Activated CD4-positive, alpha-beta T cell treated with anti-CD3 and anti-CD28 coated beads for 36 hours (primary cell): ENCODE results near the gene KIAA1217. TPM values are rescaled to one million over a fixed set of nuclear protein-coding genes. Genes with fewer than 3 reads are reported as not detected.

ENCODE experiments used
- ATAC-seq: fragments of 200-7000 bp; cut with Tn5 transposase; one replicate; pipeline ENCODE4 v1.10.0; 2021; ENCODE audit warnings: mild to moderate bottlenecking, moderate library complexity
- CTCF ChIA-PET: fragments of 350-600 bp; sonication (Branson Sonifier 250); formaldehyde crosslinking; loops from one replicate; lab custom pipeline; 2021; ENCODE audit warnings: antibody characterized with exemption; lab: Charles Lee
- POLR2A ChIA-PET: fragments of 350-600 bp; sonication (Branson Sonifier 250); formaldehyde crosslinking; loops from one replicate; lab custom pipeline; 2021; ENCODE audit warnings: antibody characterized with exemption, inconsistent platforms; lab: Charles Lee
- DNase-seq: peaks from one replicate; pipeline ENCODE4 v3.0.0-alpha.2; 2020
- H3K27ac Mint-ChIP-seq: one replicate; pipeline ENCODE4 v1.8.0; 2021; ENCODE audit warnings: mixed read lengths
- H3K27me3 Mint-ChIP-seq: one replicate; pipeline ENCODE4 v1.8.0; 2021; ENCODE audit warnings: mixed read lengths
- H3K36me3 Mint-ChIP-seq: one replicate; pipeline ENCODE4 v1.8.0; 2021; ENCODE audit warnings: low read depth, mixed read lengths
- H3K4me1 Mint-ChIP-seq: one replicate; pipeline ENCODE4 v1.8.0; 2021; ENCODE audit warnings: mixed read lengths
- H3K4me3 Mint-ChIP-seq: one replicate; pipeline ENCODE4 v1.8.0; 2021; ENCODE audit warnings: mild to moderate bottlenecking, moderate library complexity, mixed read lengths
- H3K9me3 Mint-ChIP-seq: one replicate; pipeline ENCODE4 v1.8.0; 2021; ENCODE audit warnings: low read depth, mixed read lengths
- intact Hi-C, 2 experiments: fragments of 100-400 bp; cut with DNase I in 1 of 2; cut with micrococcal nuclease in 1 of 2; formaldehyde crosslinking; loops; one replicate each; pipeline versions ENCODE4 v1.14.2 to v1.15.1; 2022 to 2024; cut with DNase I, micrococcal nuclease
- total RNA-seq, 2 experiments: library from RNA; stranded (reverse); gene quantifications; one replicate each; pipeline ENCODE4 v1.2.3, GENCODE V29; 2021

KIAA1217 gene
- total RNA-seq, 2 experiments from 2014 or later, result 0.53 to 0.60 TPM

DNA sequence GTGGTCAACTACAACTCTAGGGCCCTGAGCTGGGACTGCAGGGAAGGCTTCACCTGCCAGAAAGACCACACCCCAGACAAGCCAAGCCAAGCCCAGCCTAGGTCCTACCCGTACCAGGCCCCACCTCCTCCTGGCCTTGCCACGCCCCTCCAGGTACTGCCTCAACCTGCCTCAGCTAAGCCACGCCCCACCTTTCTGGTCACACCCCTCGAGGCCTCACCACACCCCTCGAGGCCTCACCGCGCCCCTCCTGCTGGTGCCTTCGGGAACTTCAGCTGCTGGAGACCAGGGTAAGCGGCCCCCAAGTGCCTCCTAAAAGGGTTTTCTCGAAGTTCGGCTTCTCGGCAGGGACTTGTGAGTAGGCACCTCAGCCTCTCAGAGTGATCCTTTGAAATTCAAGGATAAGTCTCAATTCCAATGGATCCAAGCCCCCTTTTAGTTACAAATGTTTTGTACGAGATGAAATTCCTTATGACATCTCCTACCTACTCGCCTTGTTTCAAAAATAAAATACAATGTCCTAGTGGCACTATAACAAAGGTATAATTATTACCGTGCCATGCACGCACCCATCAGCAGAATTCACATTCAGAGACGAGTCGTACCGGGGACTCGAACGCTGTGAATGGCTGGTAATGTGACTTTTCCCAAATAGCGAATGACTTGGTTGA is 343.5 kb downstream of the KIAA1217 start:
- ATAC-seq, result peak; percentile 72
- H3K27me3 Mint-ChIP-seq, result peaks cover 2% of the 10 kb centered on the region
- H3K36me3 Mint-ChIP-seq, result no peaks in the 10 kb centered on the region
- POLR2A ChIA-PET, result no interaction called here
- H3K4me3 Mint-ChIP-seq, result no peak overlapping the region
- H3K4me1 Mint-ChIP-seq, result peaks cover 4% of the 10 kb centered on the region
- CTCF ChIA-PET, result interaction anchor here (0.6 kb wide), 1 partner anchor 1256 kb away, joined by 3 read pairs; no protein-coding TSS in a partner anchor
- H3K27ac Mint-ChIP-seq, result no peak overlapping the region
- peak; percentile 56 for DNase-seq
- no peaks in the 10 kb centered on the region for H3K9me3 Mint-ChIP-seq
- intact Hi-C loops, result no loop called here

DNA sequence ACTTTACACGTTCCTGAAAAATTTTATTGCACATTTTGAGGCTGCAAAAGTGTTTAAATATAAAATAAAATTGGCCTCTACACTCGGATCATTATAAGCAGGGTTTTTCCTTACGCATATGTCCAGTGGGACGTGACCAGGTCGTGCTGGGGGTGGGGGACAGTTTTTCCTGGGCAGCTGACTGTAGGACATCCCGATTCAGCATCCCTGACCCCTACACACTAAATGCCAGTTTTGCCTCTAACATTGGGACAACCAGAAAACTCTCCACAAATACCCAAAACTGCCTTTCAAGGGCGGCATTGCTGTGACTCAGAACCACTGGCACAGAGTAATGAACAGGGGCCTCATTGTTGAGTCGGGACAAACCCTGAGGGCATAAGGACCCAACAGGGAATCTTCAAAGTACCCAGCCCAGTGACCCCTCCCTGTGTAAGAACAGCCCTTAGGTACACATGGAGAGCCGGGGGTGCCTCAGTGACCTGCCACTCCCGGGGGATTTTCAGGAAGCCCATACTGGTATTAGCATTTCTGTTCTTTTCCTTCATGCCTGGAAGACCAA is 344.2 kb downstream of the KIAA1217 start:
- Mint-ChIP-seq H3K9me3 (no peaks in the 10 kb centered on the region), H3K27me3 (peaks cover 2% of the 10 kb centered on the region), H3K36me3 (no peaks in the 10 kb centered on the region), H3K4me1 (peaks cover 4% of the 10 kb centered on the region), H3K4me3 (no peak overlapping the region), H3K27ac (no peak overlapping the region)
- ChIA-PET CTCF (interaction anchor here (0.6 kb wide), 1 partner anchor 1256 kb away, joined by 3 read pairs; no protein-coding TSS in a partner anchor), POLR2A (no interaction called here)
- intact Hi-C loops, result no loop called here
- ATAC-seq (no peak), DNase-seq (no peak)

DNA sequence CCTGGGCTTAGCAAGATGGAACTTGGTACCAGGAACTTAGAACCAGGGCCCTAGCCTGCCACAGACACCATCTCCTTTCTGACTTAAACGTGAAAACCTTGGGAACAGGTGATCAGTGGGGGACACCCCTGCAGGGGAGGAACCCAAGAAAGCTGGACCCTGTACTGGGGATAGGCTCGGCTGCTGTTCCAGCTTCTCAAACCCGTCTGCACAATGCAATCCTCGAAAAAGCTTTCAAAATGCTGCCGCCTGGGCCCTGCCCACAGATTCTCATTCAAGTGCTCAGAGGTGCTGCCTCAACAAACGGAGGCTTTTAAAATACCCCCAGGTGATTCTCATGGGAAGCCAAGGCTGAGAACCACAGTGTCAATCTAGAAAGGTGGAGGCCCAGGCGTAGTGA is 345.1 kb downstream of the KIAA1217 start:
- CTCF ChIA-PET, result interaction anchor here (0.5 to 1.2 kb wide), 4 partner anchors 23 to 1427 kb away, joined by 3 to 5 read pairs (median 3); no protein-coding TSS in a partner anchor
- ATAC-seq (no peak), DNase-seq (no peak)
- Mint-ChIP-seq H3K36me3 (no peaks in the 10 kb centered on the region), H3K27ac (no peak overlapping the region), H3K27me3 (peaks cover 2% of the 10 kb centered on the region), H3K9me3 (no peaks in the 10 kb centered on the region), H3K4me3 (no peak overlapping the region), H3K4me1 (peaks cover 4% of the 10 kb centered on the region)
- intact Hi-C loops, result no loop called here
- POLR2A ChIA-PET, result no interaction called here

DNA sequence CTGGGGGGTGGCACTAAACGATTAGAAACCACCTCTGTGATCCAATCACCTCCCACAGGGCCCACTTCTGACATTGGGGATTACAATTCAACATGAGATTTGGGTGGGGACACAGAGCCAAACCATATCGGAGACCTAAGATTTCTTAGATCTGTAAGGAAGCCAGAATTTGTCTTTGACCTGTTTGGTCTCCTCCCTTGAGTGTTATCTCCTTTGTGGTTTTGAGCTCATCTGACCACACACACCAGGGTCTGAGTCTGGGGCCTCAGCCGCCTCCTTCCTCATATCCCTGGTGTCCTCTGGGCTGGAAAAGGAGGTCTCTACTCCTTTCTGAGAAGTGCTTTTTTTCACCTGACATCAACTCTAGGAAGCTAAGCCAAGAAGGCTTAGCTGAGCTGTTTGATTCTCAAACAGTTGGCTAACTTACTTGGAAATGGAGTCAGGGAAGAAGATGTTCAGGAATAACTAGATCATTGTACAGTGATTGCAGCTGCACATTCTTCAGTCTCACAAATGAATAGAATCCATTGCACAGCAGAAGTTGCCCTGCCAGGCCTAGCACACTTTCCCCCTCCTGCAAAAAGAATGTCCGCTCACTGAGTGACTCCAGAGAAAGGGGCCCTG is 347.3 kb downstream of the KIAA1217 start:
- ChIA-PET POLR2A (no interaction called here), CTCF (interaction anchor here (0.6 to 2.2 kb wide), 6 partner anchors 10 to 1195 kb away, joined by 3 to 11 read pairs (median 4); no protein-coding TSS in a partner anchor)
- Mint-ChIP-seq H3K4me3 (no peak overlapping the region), H3K4me1 (peaks cover 4% of the 10 kb centered on the region), H3K27ac (no peak overlapping the region), H3K36me3 (no peaks in the 10 kb centered on the region), H3K9me3 (no peaks in the 10 kb centered on the region), H3K27me3 (peaks cover 2% of the 10 kb centered on the region)
- DNase-seq (no peak), ATAC-seq (no peak)
- intact Hi-C loops, result loop anchor here in 1 of 2 experiments (2.0 to 5.0 kb wide), 3 partner anchors 37 to 1399 kb away; no protein-coding TSS in a partner anchor

DNA sequence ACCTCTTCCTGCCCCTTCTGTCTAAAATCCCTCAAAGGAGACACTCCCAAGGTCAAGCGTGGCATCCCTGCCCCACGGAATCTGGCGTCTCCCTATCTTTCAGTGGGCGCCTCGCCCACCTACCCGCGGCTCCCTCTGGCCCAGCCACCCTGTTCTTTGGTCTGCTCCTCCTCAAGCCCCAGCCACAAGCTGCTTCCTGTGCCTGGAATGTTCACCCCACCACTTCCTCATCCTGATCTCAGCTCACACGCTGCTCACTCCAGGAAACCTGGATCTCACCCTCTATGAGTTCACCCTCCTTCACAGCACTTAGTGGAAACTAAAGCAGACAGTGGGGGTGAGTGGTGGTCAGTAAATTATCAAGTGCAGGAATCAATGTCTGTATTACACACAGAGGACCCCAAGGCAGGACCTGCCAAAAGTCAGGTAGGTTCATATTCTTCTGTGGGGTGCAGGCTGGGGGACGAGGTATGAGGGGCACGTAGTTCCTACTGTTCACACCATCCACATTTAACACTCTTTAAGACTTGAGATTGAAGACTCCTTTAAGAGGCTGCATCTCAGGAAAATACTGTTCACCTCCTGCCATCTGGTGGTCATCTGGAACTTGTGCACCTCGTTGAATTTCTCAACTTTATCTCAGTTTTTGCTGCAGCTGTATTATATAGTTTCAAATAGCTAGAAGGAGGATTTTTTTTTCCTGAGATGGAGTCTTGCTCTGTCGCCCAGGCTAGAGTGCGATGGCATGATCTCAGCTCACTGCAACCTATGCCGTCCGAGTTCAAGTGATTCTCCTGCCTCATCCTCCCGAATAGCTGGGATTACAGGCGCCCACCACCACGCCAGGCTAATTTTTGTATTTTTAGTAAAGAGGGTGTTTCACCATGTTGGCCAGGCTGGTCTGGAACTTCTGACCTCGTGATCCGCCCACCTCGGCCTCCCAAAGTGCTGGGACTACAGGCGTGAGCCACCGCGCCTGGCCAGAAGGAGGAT is 348.1 kb downstream of the KIAA1217 start:
- intact Hi-C loops, result loop anchor here in 1 of 2 experiments (2.0 to 5.0 kb wide), 3 partner anchors 38 to 1400 kb away; no protein-coding TSS in a partner anchor
- peak; percentile 83 for ATAC-seq

DNA sequence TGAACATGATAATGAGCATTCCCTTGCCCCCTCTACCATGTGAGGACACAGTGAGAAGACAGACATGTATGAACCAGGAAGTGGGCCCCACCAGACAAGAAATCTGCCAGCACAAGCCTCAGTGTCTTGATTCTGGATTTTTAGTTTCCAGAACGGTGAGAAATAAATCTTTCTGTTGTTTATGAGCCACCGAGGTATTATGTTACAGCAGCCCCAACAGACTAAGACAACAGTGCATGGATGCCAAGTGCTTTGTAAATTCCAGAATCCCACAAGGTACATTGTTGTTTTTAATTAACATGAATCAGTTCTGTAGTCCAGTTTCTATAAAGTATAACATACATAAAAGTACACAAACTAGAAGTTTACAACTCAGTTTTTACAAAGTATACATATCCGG is 352.5 kb downstream of the KIAA1217 start:
- no peak overlapping the region for H3K4me3 Mint-ChIP-seq
- H3K9me3 Mint-ChIP-seq, result no peaks in the 10 kb centered on the region
- peaks cover 4% of the 10 kb centered on the region for H3K4me1 Mint-ChIP-seq
- H3K27ac Mint-ChIP-seq, result no peak overlapping the region
- DNase-seq, result no peak
- intact Hi-C loops, result no loop called here
- no peaks in the 10 kb centered on the region for H3K36me3 Mint-ChIP-seq
- no peaks in the 10 kb centered on the region for H3K27me3 Mint-ChIP-seq
- no peak for ATAC-seq
- ChIA-PET CTCF (no interaction called here), POLR2A (no interaction called here)

More for the DNA sequence above, 348.1 kb downstream of the KIAA1217 start:
- peak; percentile 56 for DNase-seq
- CTCF ChIA-PET, result interaction anchor here (0.6 to 2.2 kb wide), 9 partner anchors 14 to 1399 kb away, joined by 3 to 11 read pairs (median 3); no protein-coding TSS in a partner anchor
- no peaks in the 10 kb centered on the region for H3K36me3 Mint-ChIP-seq
- peaks cover 4% of the 10 kb centered on the region for H3K4me1 Mint-ChIP-seq
- peaks cover 2% of the 10 kb centered on the region for H3K27me3 Mint-ChIP-seq
- H3K27ac Mint-ChIP-seq, result no peak overlapping the region
- POLR2A ChIA-PET, result no interaction called here
- H3K9me3 Mint-ChIP-seq, result no peaks in the 10 kb centered on the region
- H3K4me3 Mint-ChIP-seq, result no peak overlapping the region

DNA sequence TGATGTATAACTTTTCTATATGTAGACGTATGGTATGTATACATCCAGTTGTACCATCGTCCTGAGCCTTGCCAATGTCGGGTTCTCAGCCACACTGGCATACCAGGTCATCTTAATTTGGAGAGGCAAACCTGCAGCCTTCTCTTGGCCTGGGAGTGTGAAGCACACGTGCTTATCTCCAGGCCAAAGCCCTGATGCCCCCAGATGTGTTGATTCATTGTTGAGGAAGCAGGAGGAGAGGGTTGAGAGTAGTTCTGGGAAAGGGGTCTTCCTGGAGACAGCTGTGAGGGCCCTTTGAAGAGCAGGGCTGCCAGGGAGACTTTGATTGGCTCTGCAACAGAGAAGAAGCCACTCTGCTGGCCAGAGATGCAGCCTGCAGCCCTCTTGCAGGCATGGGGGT is 359.1 kb downstream of the KIAA1217 start:
- Mint-ChIP-seq H3K9me3 (no peaks in the 10 kb centered on the region), H3K4me3 (no peak overlapping the region), H3K4me1 (peaks cover 3% of the 10 kb centered on the region), H3K27ac (no peak overlapping the region), H3K36me3 (no peaks in the 10 kb centered on the region), H3K27me3 (peaks cover 7% of the 10 kb centered on the region)
- ATAC-seq (no peak), DNase-seq (no peak)
- POLR2A ChIA-PET, result no interaction called here
- CTCF ChIA-PET, result interaction anchor here (0.6 kb wide), 1 partner anchor 107 kb away, joined by 3 read pairs; no protein-coding TSS in a partner anchor
- intact Hi-C loops, result no loop called here

DNA sequence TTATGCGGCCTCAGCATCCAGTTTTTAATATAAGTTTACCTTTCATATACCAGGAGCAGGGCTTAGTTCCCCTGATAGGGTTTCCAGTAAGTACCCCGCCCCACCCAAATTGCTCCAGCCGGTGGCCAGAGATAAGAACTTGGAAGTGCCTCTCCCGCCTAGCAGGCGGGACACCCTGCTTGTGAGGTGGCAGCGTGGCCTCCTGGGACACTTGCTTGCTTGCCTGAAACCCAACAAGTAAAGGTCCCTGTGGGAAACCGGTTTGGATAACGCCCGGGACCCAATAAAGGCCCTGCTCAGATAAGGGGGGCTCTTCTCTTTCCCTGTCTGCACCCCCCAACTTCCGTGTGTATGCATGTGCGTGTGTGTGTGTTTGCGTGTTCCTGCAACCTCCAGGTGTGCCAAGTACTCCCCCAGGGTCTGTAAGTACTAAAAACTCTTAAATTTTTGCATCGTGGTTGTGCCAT is 360.4 kb downstream of the KIAA1217 start:
- H3K36me3 Mint-ChIP-seq, result no peaks in the 10 kb centered on the region

DNA sequence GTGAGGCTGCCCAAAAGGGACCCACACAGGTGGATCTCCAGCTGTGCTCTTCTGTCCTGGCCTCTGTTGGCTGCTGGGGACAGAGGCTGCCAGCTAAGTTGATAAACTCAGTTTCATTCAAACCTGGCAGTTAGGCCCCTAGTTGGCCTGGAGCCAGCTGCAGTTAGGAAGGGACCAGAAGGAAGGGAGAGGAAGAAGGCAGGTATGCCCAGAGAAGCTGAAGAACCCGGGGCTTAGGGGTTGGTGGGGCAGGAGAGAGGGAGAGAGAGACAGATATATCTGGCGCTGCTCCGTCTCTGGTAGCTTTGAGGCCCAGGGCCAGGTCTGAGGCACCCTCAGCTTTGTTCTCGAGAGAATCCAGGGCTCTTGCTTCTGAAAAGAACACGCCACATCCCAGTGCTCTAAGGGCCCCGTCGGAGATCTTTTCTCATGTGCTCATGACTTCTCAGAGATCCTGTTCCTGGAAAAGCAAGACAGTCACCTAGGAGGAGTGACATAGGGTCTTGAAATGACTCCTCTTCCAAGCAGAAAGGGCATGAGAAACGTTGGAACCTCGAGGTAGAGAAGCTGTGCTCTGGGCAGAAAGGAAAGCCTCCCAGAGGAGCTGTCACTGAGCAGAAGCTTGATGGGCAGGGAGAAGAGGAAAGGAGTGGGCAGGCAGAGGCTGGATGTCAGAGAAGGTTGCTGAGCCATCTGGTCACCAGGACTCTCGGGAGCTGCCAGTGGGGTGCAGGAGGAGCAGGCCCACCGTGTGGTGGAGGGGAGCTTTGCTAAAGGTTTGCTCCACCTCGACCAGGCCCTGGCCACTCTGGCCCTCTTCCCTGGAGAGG is 361.1 kb downstream of the KIAA1217 start:
- peaks cover 5% of the 10 kb centered on the region for H3K4me1 Mint-ChIP-seq
- no peak overlapping the region for H3K4me3 Mint-ChIP-seq
- no peak overlapping the region for H3K27ac Mint-ChIP-seq
- DNase-seq, result no peak
- H3K27me3 Mint-ChIP-seq, result peaks cover 10% of the 10 kb centered on the region
- ChIA-PET CTCF (interaction anchor here (0.7 to 0.9 kb wide), 2 partner anchors 14 to 78 kb away, joined by 3 read pairs; no protein-coding TSS in a partner anchor), POLR2A (no interaction called here)
- H3K36me3 Mint-ChIP-seq, result no peaks in the 10 kb centered on the region
- intact Hi-C loops, result no loop called here
- ATAC-seq, result no peak
- no peaks in the 10 kb centered on the region for H3K9me3 Mint-ChIP-seq

More for the DNA sequence above, 360.4 kb downstream of the KIAA1217 start:
- POLR2A ChIA-PET, result no interaction called here
- H3K27me3 Mint-ChIP-seq, result peaks cover 7% of the 10 kb centered on the region
- intact Hi-C loops, result no loop called here
- ATAC-seq, result no peak
- H3K4me1 Mint-ChIP-seq, result peaks cover 3% of the 10 kb centered on the region
- no peak overlapping the region for H3K27ac Mint-ChIP-seq
- no peak overlapping the region for H3K4me3 Mint-ChIP-seq
- CTCF ChIA-PET, result interaction anchor here (0.6 kb wide), 2 partner anchors 9 to 46 kb away, joined by 3 to 4 read pairs; no protein-coding TSS in a partner anchor
- no peak for DNase-seq
- H3K9me3 Mint-ChIP-seq, result no peaks in the 10 kb centered on the region
